Memory B cell (primary cell): ENCODE results near the gene PFKFB4.
"Not testable (repeated sequence)": the region's sequence is repeated elsewhere in the genome, so short reads cannot be mapped to it uniquely, and the experiment has no call there.

ENCODE experiments used
- ATAC-seq: fragments of 150-1000 bp; cut with Tn5 transposase; 2 replicates; pipeline ENCODE4 v1.10.0; 2021; ENCODE audit warnings: low read depth, mild to moderate bottlenecking, moderate library complexity
- DNase-seq, 2 donors: peaks; one replicate each; pipeline ENCODE4 v3.0.0; 2022; ENCODE audit warnings: low spot score in 2 of 2
- H3K27ac Mint-ChIP-seq: one replicate; pipeline ENCODE4 v1.8.0; 2022; ENCODE audit warnings: mild to moderate bottlenecking, moderate library complexity, mixed read lengths
- H3K27me3 Mint-ChIP-seq: one replicate; pipeline ENCODE4 v1.8.0; 2022; ENCODE audit warnings: mixed read lengths
- H3K36me3 Mint-ChIP-seq: one replicate; pipeline ENCODE4 v1.8.0; 2022; ENCODE audit warnings: mild to moderate bottlenecking, mixed read lengths
- H3K4me1 Mint-ChIP-seq: one replicate; pipeline ENCODE4 v1.8.0; 2022; ENCODE audit warnings: mixed read lengths
- H3K4me3 Mint-ChIP-seq: one replicate; pipeline ENCODE4 v1.8.0; 2022; ENCODE audit warnings: mild to moderate bottlenecking, moderate library complexity, mixed read lengths
- H3K9me3 Mint-ChIP-seq: one replicate; pipeline ENCODE4 v1.8.0; 2022; ENCODE audit warnings: mixed read lengths

The PFKFB4 gene

GRCh38 chr3:48543271-48543866, 13.2 kb downstream of the PFKFB4 start:
- Mint-ChIP-seq H3K9me3 (peaks cover 2% of the 10 kb centered on the region), H3K4me1 (no peaks in the 10 kb centered on the region), H3K27ac (no peak overlapping the region), H3K4me3 (no peak overlapping the region), H3K27me3 (peaks cover 1% of the 10 kb centered on the region), H3K36me3 (no peaks in the 10 kb centered on the region)
- DNase-seq (no peak), ATAC-seq (no peak)

DNA sequence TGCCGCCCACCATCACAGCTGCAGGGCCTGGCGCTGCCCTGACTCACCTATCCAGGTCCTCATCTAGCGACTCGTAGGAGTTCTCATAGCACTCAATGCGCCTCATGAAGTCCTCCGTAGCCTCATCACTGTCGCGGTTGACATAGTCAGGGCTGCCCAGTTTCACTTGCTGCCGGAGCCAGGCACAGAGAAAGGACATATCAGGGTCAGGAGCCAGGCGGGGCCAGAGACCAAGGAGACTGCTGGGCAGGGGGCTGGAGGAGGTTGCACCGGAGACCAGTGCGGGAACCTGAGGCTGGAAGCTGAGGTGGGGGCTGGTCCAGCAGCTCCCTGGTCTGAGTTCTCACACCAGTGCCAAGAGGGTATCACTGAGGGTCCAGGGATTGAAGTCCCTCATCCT, 18.2 kb downstream of the PFKFB4 start:
- no peaks in the 10 kb centered on the region for H3K36me3 Mint-ChIP-seq
- H3K9me3 Mint-ChIP-seq = peaks cover 2% of the 10 kb centered on the region
- no peak overlapping the region for H3K27ac Mint-ChIP-seq
- DNase-seq (no peak), ATAC-seq (no peak)
- H3K27me3 Mint-ChIP-seq = no peaks in the 10 kb centered on the region
- H3K4me3 Mint-ChIP-seq = no peak overlapping the region
- no peaks in the 10 kb centered on the region for H3K4me1 Mint-ChIP-seq

- Mint-ChIP-seq H3K36me3 (no peaks in the 10 kb centered on the region), H3K27ac (no peak overlapping the region), H3K4me3 (no peak overlapping the region), H3K9me3 (no peaks in the 10 kb centered on the region), H3K27me3 (no peaks in the 10 kb centered on the region), H3K4me1 (no peaks in the 10 kb centered on the region)
- no peak for DNase-seq
- ATAC-seq = no peak
Measured at GRCh38 chr3:48536785-48537184, 19.8 kb downstream of the PFKFB4 start.

- Mint-ChIP-seq H3K4me1 (no peaks in the 10 kb centered on the region), H3K4me3 (no peak overlapping the region), H3K27me3 (no peaks in the 10 kb centered on the region), H3K36me3 (no peaks in the 10 kb centered on the region), H3K9me3 (no peaks in the 10 kb centered on the region), H3K27ac (no peak overlapping the region)
- no peak for DNase-seq
- ATAC-seq = no peak
Measured at GRCh38 chr3:48536116-48536515, 20.5 kb downstream of the PFKFB4 start.

DNA sequence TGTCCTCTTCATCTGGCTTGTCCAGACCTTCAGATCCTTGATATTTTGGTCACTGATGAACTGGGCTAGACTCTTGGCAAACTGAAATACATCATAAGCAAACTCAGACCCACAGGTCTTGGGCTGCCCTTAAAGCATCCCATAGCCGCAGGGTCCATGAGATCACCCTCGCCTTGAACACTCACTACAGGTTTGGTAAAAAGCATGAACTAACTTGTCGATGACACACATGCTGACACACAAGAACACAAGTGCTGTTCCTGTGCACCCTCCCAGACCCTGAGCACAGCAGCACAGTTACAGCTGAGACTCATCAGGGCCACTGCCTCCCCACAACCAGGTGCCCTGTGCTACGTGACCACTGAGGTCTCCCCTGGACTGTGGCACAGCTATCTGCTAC, 21.0 kb downstream of the PFKFB4 start:
- H3K27me3 Mint-ChIP-seq = no peaks in the 10 kb centered on the region
- H3K27ac Mint-ChIP-seq = no peak overlapping the region
- H3K9me3 Mint-ChIP-seq = no peaks in the 10 kb centered on the region
- H3K36me3 Mint-ChIP-seq = no peaks in the 10 kb centered on the region
- H3K4me3 Mint-ChIP-seq = no peak overlapping the region
- no peaks in the 10 kb centered on the region for H3K4me1 Mint-ChIP-seq
- ATAC-seq (no peak), DNase-seq (no peak)

DNA sequence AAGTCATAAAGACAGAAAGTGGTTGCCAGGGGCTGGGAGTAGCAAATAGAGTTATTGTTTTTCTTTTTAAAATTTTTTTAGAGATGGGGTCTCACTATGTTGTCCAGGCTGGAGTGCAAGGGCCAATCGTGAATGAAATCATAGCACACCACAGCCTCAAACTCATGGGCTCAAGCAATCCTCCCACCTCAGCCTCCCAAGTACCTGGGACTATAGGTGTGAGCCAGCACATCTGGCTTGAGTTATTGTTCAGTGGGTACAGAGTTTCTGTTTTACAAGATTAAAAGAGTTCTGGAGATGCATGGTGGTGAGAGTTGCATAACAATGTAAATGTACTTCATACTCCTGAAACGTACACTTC, 23.6 kb downstream of the PFKFB4 start:
- Mint-ChIP-seq H3K36me3 (no peaks in the 10 kb centered on the region), H3K27ac (no peak overlapping the region), H3K4me3 (no peak overlapping the region), H3K9me3 (no peaks in the 10 kb centered on the region), H3K4me1 (no peaks in the 10 kb centered on the region), H3K27me3 (no peaks in the 10 kb centered on the region)
- DNase-seq (no peak), ATAC-seq (no peak)

GRCh38 chr3:48532271-48532976, 24.2 kb downstream of the PFKFB4 start:
- Mint-ChIP-seq H3K36me3 (peaks cover under 1% of the 10 kb centered on the region), H3K27me3 (no peaks in the 10 kb centered on the region), H3K4me3 (no peak overlapping the region), H3K4me1 (no peaks in the 10 kb centered on the region), H3K27ac (no peak overlapping the region), H3K9me3 (no peaks in the 10 kb centered on the region)
- no peak for DNase-seq
- ATAC-seq = no peak

DNA sequence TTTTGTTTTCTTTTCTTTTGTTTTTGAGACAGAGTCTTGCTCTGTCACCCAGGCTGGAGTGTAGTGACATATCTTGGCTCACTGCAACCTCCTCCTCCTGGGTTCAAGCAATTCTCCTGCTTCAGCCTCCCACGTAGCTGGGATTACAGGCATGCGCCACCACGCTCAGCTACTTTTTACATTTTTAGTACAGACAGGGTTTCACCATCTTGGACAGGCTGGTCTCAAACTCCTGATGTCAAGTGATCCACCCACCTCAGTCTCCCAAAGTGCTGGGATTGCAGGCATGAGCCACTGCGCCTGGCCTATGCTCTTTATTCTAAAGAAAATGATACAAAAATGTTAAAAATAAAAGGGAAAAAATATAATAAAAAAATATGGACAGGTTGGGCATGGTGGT, 25.9 kb downstream of the PFKFB4 start:
- H3K27me3 Mint-ChIP-seq, H3K27ac Mint-ChIP-seq, H3K9me3 Mint-ChIP-seq, H3K4me3 Mint-ChIP-seq, ATAC-seq, DNase-seq, H3K36me3 Mint-ChIP-seq, H3K4me1 Mint-ChIP-seq: not testable (repeated sequence)

DNA sequence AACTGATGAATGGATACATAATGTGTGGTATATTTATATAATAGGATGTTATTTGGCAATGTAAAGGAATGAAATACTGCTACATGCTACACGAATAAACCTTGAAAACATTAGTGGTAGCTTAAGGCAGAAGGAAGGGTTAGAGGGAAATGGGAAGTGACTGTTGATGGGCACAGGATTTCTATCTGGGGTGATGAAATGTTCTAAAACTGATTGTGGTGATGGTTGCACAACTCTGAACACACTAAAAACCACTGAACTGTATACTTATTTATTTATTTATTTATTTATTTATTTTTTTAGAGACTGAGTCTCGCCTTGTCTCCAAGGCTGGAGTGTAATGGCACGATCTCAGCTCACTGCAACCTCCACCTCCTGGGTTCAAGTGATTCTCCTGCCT, 27.8 kb downstream of the PFKFB4 start:
- Mint-ChIP-seq H3K9me3 (no peaks in the 10 kb centered on the region), H3K27me3 (no peaks in the 10 kb centered on the region), H3K36me3 (peaks cover 2% of the 10 kb centered on the region), H3K27ac (no peak overlapping the region), H3K4me3 (no peak overlapping the region), H3K4me1 (no peaks in the 10 kb centered on the region)
- ATAC-seq (no peak), DNase-seq (no peak)

GRCh38 chr3:48528048-48528447, 28.6 kb downstream of the PFKFB4 start:
- Mint-ChIP-seq H3K36me3 (peaks cover 2% of the 10 kb centered on the region), H3K4me3 (no peak overlapping the region), H3K27me3 (no peaks in the 10 kb centered on the region), H3K27ac (no peak overlapping the region), H3K4me1 (no peaks in the 10 kb centered on the region), H3K9me3 (no peaks in the 10 kb centered on the region)
- no peak for ATAC-seq
- no peak for DNase-seq

- Mint-ChIP-seq H3K36me3 (peaks cover 2% of the 10 kb centered on the region), H3K4me1 (no peaks in the 10 kb centered on the region), H3K4me3 (no peak overlapping the region), H3K9me3 (no peaks in the 10 kb centered on the region), H3K27ac (no peak overlapping the region), H3K27me3 (no peaks in the 10 kb centered on the region)
- ATAC-seq = no peak
- DNase-seq = no peak
Measured at GRCh38 chr3:48524970-48525369, 31.6 kb downstream of the PFKFB4 start.

DNA sequence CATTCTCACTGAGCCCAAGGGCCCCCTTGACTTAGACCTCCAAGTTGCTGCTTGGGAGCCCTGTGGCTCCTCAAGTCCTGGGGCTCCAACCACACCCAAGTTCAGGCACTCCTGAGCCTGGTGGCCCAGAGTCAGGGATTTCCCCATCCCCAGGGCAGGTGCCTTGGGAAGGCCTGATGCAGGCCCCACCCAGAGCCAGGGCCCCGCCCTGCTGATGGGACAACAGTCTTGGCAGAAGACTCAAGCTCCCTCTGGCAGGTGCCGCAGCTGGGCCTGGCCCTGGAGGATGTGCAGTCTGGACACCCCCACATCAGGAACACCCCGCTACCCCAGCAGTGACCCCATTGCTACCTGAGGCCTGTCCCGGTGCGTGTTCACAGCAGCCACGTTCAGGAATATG, 35.0 kb downstream of the PFKFB4 start:
- H3K36me3 Mint-ChIP-seq = no peaks in the 10 kb centered on the region
- H3K9me3 Mint-ChIP-seq = no peaks in the 10 kb centered on the region
- H3K27me3 Mint-ChIP-seq = peaks cover under 1% of the 10 kb centered on the region
- H3K27ac Mint-ChIP-seq = no peak overlapping the region
- no peak for DNase-seq
- no peak overlapping the region for H3K4me3 Mint-ChIP-seq
- ATAC-seq = no peak
- H3K4me1 Mint-ChIP-seq = no peaks in the 10 kb centered on the region

GRCh38 chr3:48519277-48519643, 37.3 kb downstream of the PFKFB4 start:
- Mint-ChIP-seq H3K27ac (no peak overlapping the region), H3K27me3 (peaks cover 2% of the 10 kb centered on the region), H3K9me3 (no peaks in the 10 kb centered on the region), H3K4me1 (no peaks in the 10 kb centered on the region), H3K4me3 (no peak overlapping the region), H3K36me3 (no peaks in the 10 kb centered on the region)
- DNase-seq (no peak), ATAC-seq (no peak)

- no peaks in the 10 kb centered on the region for H3K9me3 Mint-ChIP-seq
- H3K27me3 Mint-ChIP-seq = peaks cover 2% of the 10 kb centered on the region
- no peaks in the 10 kb centered on the region for H3K36me3 Mint-ChIP-seq
- DNase-seq = no peak
- H3K4me1 Mint-ChIP-seq = no peaks in the 10 kb centered on the region
- no peak overlapping the region for H3K27ac Mint-ChIP-seq
- no peak for ATAC-seq
- no peak overlapping the region for H3K4me3 Mint-ChIP-seq
Measured at GRCh38 chr3:48518638-48519276, 37.8 kb downstream of the PFKFB4 start.

DNA sequence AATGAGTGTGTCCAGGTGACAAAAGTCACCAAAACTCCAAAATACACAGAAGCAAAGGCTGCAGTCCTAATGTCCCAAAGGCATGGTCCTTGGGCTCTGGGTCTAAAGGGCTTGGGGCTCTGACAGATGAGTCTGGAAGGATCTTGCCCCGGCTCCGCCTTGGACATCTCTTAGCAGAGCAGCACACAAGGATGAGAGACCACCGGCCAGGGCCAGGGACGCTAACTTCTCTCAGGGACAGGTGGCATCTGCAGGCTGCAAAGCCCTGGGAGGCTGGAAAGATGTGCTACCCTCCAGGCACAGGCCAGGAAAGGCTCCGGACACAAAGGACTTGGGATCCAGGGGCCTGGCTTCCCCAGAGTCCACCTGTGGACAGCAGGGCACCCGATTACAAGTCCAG, 38.5 kb downstream of the PFKFB4 start:
- no peak overlapping the region for H3K4me3 Mint-ChIP-seq
- DNase-seq = no peak
- H3K27me3 Mint-ChIP-seq = peaks cover 2% of the 10 kb centered on the region
- no peaks in the 10 kb centered on the region for H3K36me3 Mint-ChIP-seq
- H3K9me3 Mint-ChIP-seq = no peaks in the 10 kb centered on the region
- no peak for ATAC-seq
- H3K27ac Mint-ChIP-seq = no peak overlapping the region
- H3K4me1 Mint-ChIP-seq = no peaks in the 10 kb centered on the region
